Mesendoderm (in vitro differentiated cells): ENCODE results near the gene WWC1.

Experiments
- DNase-seq: peaks from one replicate; pipeline ENCODE4 v3.0.0; 2013
- H2AK5ac ChIP-seq: 2 replicates; pipeline ENCODE4 v1.6.1; 2013; ENCODE audit warnings: low read length, inconsistent platforms
- H2BK120ac ChIP-seq: 2 replicates; pipeline ENCODE4 v1.6.1; 2013; ENCODE audit warnings: low read depth, mild to moderate bottlenecking, low read length, moderate library complexity, mixed read lengths
- H2BK15ac ChIP-seq: replicated peaks from 2 replicates; pipeline ENCODE4 v1.6.1; 2013; ENCODE audit warnings: low read depth, mild to moderate bottlenecking, moderate library complexity
- H2BK5ac ChIP-seq: 2 replicates; pipeline ENCODE4 v1.6.1; 2013; ENCODE audit warnings: low read length, inconsistent platforms
- H3K18ac ChIP-seq: 2 replicates; pipeline ENCODE4 v1.6.1; 2013; ENCODE audit warnings: mild to moderate bottlenecking, low read length, mixed read lengths
- H3K23ac ChIP-seq: one replicate; pipeline ENCODE4 v1.6.1; 2013; ENCODE audit warnings: low read length
- H3K27ac ChIP-seq: 2 replicates; pipeline ENCODE4 v1.5.1; 2013; ENCODE audit warnings: low read depth, mild to moderate bottlenecking, inconsistent platforms, low read length, moderate library complexity
- H3K27me3 ChIP-seq: 2 replicates; pipeline ENCODE4 v1.6.1; 2013; ENCODE audit warnings: low read length, control low read depth, mild to moderate bottlenecking, inconsistent platforms; ENCODE audit not compliant: insufficient read depth, poor library complexity
- H3K36me3 ChIP-seq: 2 replicates; pipeline ENCODE4 v1.6.1; 2013; ENCODE audit warnings: low read length, inconsistent platforms; ENCODE audit not compliant: control insufficient read depth, insufficient read depth
- H3K4ac ChIP-seq: one replicate; pipeline ENCODE4 v1.6.1; 2013; ENCODE audit warnings: low read depth, mild to moderate bottlenecking, low read length, moderate library complexity
- H3K4me1 ChIP-seq: 2 replicates; pipeline ENCODE4 v1.6.1; 2013; ENCODE audit warnings: low read depth, low read length, inconsistent platforms; ENCODE audit not compliant: control insufficient read depth
- H3K4me2 ChIP-seq: 2 replicates; pipeline ENCODE4 v1.6.1; 2013; ENCODE audit warnings: low read length
- H3K4me3 ChIP-seq: 2 replicates; pipeline ENCODE4 v1.5.1; 2013; ENCODE audit warnings: mild to moderate bottlenecking, low read length
- H3K56ac ChIP-seq: one replicate; pipeline ENCODE4 v1.6.1; 2013; ENCODE audit warnings: low read length
- H3K79me1 ChIP-seq: 2 replicates; pipeline ENCODE4 v1.6.1; 2013; ENCODE audit warnings: low read length, inconsistent platforms
- H3K79me2 ChIP-seq: 2 replicates; pipeline ENCODE4 v1.6.1; 2013; ENCODE audit warnings: mild to moderate bottlenecking, low read length; ENCODE audit not compliant: control insufficient read depth, insufficient read depth
- H3K9ac ChIP-seq: 2 replicates; pipeline ENCODE4 v1.6.1; 2013; ENCODE audit warnings: low read length, inconsistent platforms
- H4K5ac ChIP-seq: one replicate; pipeline ENCODE4 v1.6.1; 2013; ENCODE audit warnings: low read length
- H4K8ac ChIP-seq: one replicate; pipeline ENCODE4 v1.6.1; 2013; ENCODE audit warnings: low read depth, mild to moderate bottlenecking, control low read depth, low read length, moderate library complexity
- WGBS: extraction: QIAGEN DNeasy Blood & Tissue Kit; methylation state at CpG from one replicate; pipeline ENCODE4 v1.1.7; 2013; ENCODE audit warnings: low lambda C conversion rate, missing lambda C conversion rate; ENCODE audit not compliant: insufficient coverage; ENCODE audit errors: extremely low coverage; 5-methylcytosine and 5-hydroxymethylcytosine counted together

The WWC1 gene

DNA sequence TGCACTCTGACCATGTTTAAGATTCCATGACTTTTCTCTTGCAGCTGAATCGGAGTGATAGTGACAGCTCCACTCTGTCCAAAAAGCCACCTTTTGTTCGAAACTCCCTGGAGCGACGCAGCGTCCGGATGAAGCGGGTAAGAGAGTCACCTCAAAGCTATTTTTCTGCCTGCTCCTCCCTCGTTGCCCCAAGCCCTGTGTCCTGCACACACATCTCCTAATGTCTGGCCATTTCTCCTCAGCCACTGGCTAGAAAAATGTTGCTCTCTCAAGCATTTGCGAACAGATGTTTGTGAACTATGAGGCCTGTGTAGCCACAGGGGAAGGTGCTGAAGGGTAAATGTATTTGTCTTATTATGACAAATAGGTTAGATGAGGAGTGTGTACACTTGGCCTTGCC is 169.2 kb downstream of the WWC1 start:
- Histone ChIP-seq H3K9ac (no peak overlapping the region), H3K27ac (no peak overlapping the region), H3K23ac (no peak overlapping the region), H3K4me2 (no peak overlapping the region), H3K56ac (no peak overlapping the region), H2BK5ac (no peak overlapping the region), H4K8ac (no peak overlapping the region), H3K4me3 (no peak overlapping the region), H4K5ac (no peak overlapping the region), H3K79me1 (no peaks in the 10 kb centered on the region), H3K4me1 (no peaks in the 10 kb centered on the region), H2AK5ac (no peak overlapping the region), H3K27me3 (no peaks in the 10 kb centered on the region), H2BK15ac (no peak overlapping the region), H3K36me3 (no peaks in the 10 kb centered on the region), H3K79me2 (no peaks in the 10 kb centered on the region), H3K18ac (no peak overlapping the region), H2BK120ac (no peak overlapping the region), H3K4ac (no peak overlapping the region)
- DNase-seq: no peak
- no CpG with 5 or more reads among the region's 9 CpGs for WGBS

DNA sequence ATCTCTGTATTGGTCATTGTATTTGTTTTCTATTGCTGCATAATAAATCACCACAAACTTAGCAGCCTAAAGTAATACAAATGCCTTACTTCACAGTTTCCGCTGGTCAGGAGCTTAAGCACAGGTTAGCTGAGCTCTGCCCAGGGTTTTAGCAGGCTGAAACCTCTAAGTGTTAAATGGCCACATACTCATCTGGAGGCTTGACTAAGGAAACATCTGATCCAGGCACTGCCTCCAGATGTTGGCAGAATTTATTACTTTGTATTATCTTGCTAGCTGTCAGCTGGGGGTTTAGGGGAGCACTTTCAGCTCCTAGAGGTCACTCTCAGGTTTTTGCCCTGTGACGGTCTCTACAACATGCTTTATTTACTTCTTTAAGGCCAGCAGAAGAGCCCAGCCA is 171.6 kb downstream of the WWC1 start:
- Histone ChIP-seq H3K4me2 (no peak overlapping the region), H3K18ac (no peak overlapping the region), H3K4ac (no peak overlapping the region), H3K36me3 (peaks cover 2% of the 10 kb centered on the region), H3K4me3 (no peak overlapping the region), H4K8ac (no peak overlapping the region), H3K27me3 (no peaks in the 10 kb centered on the region), H2BK15ac (no peak overlapping the region), H2BK120ac (no peak overlapping the region), H3K56ac (no peak overlapping the region), H3K79me1 (no peaks in the 10 kb centered on the region), H4K5ac (no peak overlapping the region), H3K9ac (no peak overlapping the region), H2BK5ac (no peak overlapping the region), H3K79me2 (no peaks in the 10 kb centered on the region), H3K4me1 (no peaks in the 10 kb centered on the region), H3K27ac (no peak overlapping the region), H3K23ac (no peak overlapping the region), H2AK5ac (no peak overlapping the region)
- WGBS: no CpG with 5 or more reads among the region's 2 CpGs
- DNase-seq: no peak

DNA sequence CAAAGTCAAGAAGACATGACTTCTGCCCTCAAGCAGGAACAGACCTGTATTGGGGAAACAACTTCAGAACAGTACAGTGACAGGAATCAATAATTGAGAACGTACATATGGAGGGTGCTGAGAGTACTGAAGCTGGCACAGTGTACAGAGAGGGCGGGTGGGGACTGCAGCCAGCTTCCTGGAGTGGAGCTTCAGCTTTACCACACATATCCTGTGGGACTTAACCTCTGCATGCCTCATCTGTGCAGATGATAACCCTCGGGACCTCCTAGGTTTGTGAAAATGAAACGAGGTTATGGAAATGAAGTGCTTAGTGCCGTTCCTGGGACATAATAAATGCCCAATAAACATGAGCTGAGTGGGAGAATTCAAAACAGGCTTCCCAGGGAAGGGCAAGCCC is 172.8 kb downstream of the WWC1 start:
- Histone ChIP-seq H3K27ac (no peak overlapping the region), H3K23ac (no peak overlapping the region), H3K18ac (no peak overlapping the region), H3K27me3 (no peaks in the 10 kb centered on the region), H3K9ac (no peak overlapping the region), H3K36me3 (peaks cover 3% of the 10 kb centered on the region), H2BK120ac (no peak overlapping the region), H4K5ac (no peak overlapping the region), H2AK5ac (no peak overlapping the region), H3K4me3 (no peak overlapping the region), H3K79me1 (no peaks in the 10 kb centered on the region), H2BK5ac (no peak overlapping the region), H4K8ac (no peak overlapping the region), H3K4ac (no peak overlapping the region), H3K79me2 (no peaks in the 10 kb centered on the region), H2BK15ac (no peak overlapping the region), H3K4me2 (no peak overlapping the region), H3K4me1 (no peaks in the 10 kb centered on the region), H3K56ac (no peak overlapping the region)
- DNase-seq: no peak
- WGBS: no CpG with 5 or more reads among the region's 5 CpGs

- no CpG with 5 or more reads among the region's 20 CpGs for WGBS
- H3K23ac ChIP-seq: no peak overlapping the region
- H3K79me2 ChIP-seq: no peaks in the 10 kb centered on the region
- no peak overlapping the region for H3K27ac ChIP-seq
- no peak overlapping the region for H2BK5ac ChIP-seq
- no peak overlapping the region for H4K8ac ChIP-seq
- H3K4me1 ChIP-seq: no peaks in the 10 kb centered on the region
- no peak overlapping the region for H3K4ac ChIP-seq
- H3K4me3 ChIP-seq: no peak overlapping the region
- no peak overlapping the region for H3K18ac ChIP-seq
- no peaks in the 10 kb centered on the region for H3K79me1 ChIP-seq
- no peak overlapping the region for H2AK5ac ChIP-seq
- no peak overlapping the region for H3K4me2 ChIP-seq
- H4K5ac ChIP-seq: no peak overlapping the region
- no peak overlapping the region for H3K9ac ChIP-seq
- H3K36me3 ChIP-seq: peaks cover 3% of the 10 kb centered on the region
- no peak overlapping the region for H3K56ac ChIP-seq
- no peaks in the 10 kb centered on the region for H3K27me3 ChIP-seq
- no peak overlapping the region for H2BK120ac ChIP-seq
- no peak for DNase-seq
- no peak overlapping the region for H2BK15ac ChIP-seq
Observed at GRCh38 chr5:168464641-168465040, 173.2 kb downstream of the WWC1 start.

- Histone ChIP-seq H3K27ac (no peak overlapping the region), H2BK15ac (no peak overlapping the region), H3K79me1 (no peaks in the 10 kb centered on the region), H3K36me3 (peaks cover 3% of the 10 kb centered on the region), H3K23ac (no peak overlapping the region), H2BK120ac (no peak overlapping the region), H2BK5ac (no peak overlapping the region), H4K8ac (no peak overlapping the region), H3K56ac (no peak overlapping the region), H3K27me3 (no peaks in the 10 kb centered on the region), H3K4me1 (no peaks in the 10 kb centered on the region), H3K18ac (no peak overlapping the region), H2AK5ac (no peak overlapping the region), H3K4ac (no peak overlapping the region), H3K4me2 (no peak overlapping the region), H3K4me3 (no peak overlapping the region), H3K79me2 (no peaks in the 10 kb centered on the region), H4K5ac (no peak overlapping the region), H3K9ac (no peak overlapping the region)
- DNase-seq: no peak
- no CpG with 5 or more reads among the region's 12 CpGs for WGBS
Observed at GRCh38 chr5:168467755-168468330, 176.4 kb downstream of the WWC1 start.

DNA sequence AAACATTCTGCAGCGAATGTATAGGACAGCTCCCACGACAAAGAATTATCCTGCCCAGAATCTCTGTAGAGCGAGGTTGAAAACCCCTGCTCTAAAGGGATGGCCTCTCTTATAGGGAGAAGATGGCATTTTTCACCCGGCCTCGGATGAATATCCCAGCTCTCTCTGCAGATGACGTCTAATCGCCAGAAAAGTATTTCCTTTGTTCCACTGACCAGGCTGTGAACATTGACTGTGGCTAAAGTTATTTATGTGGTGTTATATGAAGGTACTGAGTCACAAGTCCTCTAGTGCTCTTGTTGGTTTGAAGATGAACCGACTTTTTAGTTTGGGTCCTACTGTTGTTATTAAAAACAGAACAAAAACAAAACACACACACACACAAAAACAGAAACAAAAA is 177.4 kb downstream of the WWC1 start:
- whole genome bisulfite sequencing: no CpG with 5 or more reads among the region's 8 CpGs
- H3K79me2 ChIP-seq: no peaks in the 10 kb centered on the region
- H3K36me3 ChIP-seq: peaks cover 3% of the 10 kb centered on the region

More for the DNA sequence above, 177.4 kb downstream of the WWC1 start:
- H3K56ac ChIP-seq: no peak overlapping the region
- H4K5ac ChIP-seq: no peak overlapping the region
- H3K4me3 ChIP-seq: no peak overlapping the region
- no peaks in the 10 kb centered on the region for H3K27me3 ChIP-seq
- no peak overlapping the region for H3K18ac ChIP-seq
- H2BK5ac ChIP-seq: no peak overlapping the region
- H3K4me1 ChIP-seq: no peaks in the 10 kb centered on the region
- no peaks in the 10 kb centered on the region for H3K79me1 ChIP-seq
- no peak overlapping the region for H2BK15ac ChIP-seq
- H3K4me2 ChIP-seq: no peak overlapping the region
- H2BK120ac ChIP-seq: no peak overlapping the region
- DNase-seq: no peak
- no peak overlapping the region for H3K9ac ChIP-seq
- H3K4ac ChIP-seq: no peak overlapping the region
- no peak overlapping the region for H3K27ac ChIP-seq
- no peak overlapping the region for H3K23ac ChIP-seq
- no peak overlapping the region for H2AK5ac ChIP-seq
- H4K8ac ChIP-seq: no peak overlapping the region
